ENCODE results near the gene ESRRB.

ESRRB gene

GRCh38 chr14:76375947-76376404 lies at the start of gene ESRRB:
Gene ESRRB, plus strand, starts transcription at chr14:76376137. Its CDS starts 265 bp downstream, at chr14:76376402.
- H3K4me3 ChIP-seq (ENCODE audit: low read length): peak within 1 kb of the TSS; percentile 15
- DNase-seq (ENCODE audit: low read depth): no peak
- TF ChIP-seq, protein P1, sequence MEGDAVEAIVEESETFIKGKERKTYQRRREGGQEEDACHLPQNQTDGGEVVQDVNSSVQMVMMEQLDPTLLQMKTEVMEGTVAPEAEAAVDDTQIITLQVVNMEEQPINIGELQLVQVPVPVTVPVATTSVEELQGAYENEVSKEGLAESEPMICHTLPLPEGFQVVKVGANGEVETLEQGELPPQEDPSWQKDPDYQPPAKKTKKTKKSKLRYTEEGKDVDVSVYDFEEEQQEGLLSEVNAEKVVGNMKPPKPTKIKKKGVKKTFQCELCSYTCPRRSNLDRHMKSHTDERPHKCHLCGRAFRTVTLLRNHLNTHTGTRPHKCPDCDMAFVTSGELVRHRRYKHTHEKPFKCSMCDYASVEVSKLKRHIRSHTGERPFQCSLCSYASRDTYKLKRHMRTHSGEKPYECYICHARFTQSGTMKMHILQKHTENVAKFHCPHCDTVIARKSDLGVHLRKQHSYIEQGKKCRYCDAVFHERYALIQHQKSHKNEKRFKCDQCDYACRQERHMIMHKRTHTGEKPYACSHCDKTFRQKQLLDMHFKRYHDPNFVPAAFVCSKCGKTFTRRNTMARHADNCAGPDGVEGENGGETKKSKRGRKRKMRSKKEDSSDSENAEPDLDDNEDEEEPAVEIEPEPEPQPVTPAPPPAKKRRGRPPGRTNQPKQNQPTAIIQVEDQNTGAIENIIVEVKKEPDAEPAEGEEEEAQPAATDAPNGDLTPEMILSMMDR (conservative IDR thresholded peaks at IDR 0.05; ENCODE audit: low read length): no peak

DNA sequence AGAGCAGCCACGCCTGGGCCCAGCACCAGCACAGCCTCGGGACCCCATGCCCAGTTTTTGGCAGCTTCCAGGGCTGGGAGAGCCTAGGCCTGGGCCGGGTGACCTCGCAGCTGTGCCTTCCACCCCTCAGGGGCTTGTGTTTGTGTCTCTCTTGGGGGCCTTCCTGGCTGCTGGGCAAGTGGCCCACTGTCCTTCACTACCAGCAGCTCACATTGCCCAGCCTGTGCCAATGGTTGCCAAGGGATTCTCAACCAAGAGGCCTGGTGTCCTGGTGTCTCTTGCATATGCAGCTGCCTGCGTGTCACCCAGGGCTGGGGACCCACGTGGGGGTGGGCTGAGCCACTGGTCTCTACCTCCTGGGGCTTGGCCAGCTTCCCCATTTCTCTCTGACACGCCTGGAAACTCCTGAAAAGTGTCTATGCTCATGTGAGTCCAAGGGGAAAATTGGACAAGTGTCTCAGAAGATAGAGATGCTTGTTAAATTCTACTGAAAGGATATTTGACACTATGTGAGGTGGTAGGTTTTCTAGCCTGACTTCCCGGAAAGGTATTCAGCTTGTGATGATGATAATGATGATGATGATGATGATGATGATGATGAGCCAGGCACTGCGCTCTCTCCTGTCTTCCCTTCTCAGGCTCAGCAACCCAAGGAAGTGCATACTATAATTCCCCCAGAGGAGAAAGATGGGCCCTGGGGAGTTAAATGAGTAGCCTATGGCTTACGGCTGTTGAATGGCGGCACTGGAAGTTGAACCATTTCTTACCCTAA lies 48.8 kb upstream of the ESRRB start:
- no peak for DNase-seq (ENCODE audit: low read depth)
- no peak overlapping the region for H3K4me3 ChIP-seq (ENCODE audit: low read length)
- TF ChIP-seq, protein P1 (conservative IDR thresholded peaks at IDR 0.05; ENCODE audit: low read length): no peak

DNA sequence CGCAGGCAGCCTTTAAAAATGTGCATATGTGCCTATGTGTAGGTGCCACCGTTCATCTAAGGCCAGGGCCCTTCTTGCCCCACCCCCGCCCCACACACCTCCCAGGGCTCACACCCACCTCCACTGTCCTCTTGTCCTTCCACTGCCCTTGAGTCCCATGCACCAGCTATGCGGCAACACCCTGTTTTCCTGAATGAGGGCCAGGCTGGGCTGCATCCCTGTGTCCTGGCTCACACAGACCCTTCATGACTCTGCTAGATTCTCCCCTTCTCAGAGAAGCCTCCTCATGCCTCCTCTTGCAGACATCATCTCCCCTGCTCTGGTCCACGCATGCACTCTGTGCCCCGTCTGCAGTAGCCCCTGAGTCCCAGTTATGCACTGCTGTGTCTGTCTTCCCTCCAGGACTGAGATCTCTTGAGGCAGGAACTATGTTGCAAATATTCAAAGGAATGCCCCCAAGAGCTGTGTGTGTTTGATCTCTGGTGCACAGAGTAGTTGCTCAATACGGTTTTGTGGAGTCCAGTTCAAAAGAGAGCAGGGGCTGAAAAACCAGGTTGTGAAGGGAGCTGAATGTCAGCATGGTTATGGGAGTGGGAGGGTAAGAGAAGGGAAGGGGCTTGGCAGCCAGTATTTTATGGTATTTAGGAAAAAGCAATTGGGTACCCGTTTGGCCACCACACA lies 47.3 kb upstream of the ESRRB start:
- DNase-seq (ENCODE audit: low read depth): no peak
- H3K4me3 ChIP-seq (ENCODE audit: low read length): no peak overlapping the region
- TF ChIP-seq, protein P1 (conservative IDR thresholded peaks at IDR 0.05; ENCODE audit: low read length): no peak

GRCh38 chr14:76329154-76329928 lies 46.6 kb upstream of the ESRRB start:
- no peak for DNase-seq (ENCODE audit: low read depth)
- TF ChIP-seq, protein P1 (conservative IDR thresholded peaks at IDR 0.05; ENCODE audit: low read length): no peak
- H3K4me3 ChIP-seq (ENCODE audit: low read length): no peak overlapping the region

DNA sequence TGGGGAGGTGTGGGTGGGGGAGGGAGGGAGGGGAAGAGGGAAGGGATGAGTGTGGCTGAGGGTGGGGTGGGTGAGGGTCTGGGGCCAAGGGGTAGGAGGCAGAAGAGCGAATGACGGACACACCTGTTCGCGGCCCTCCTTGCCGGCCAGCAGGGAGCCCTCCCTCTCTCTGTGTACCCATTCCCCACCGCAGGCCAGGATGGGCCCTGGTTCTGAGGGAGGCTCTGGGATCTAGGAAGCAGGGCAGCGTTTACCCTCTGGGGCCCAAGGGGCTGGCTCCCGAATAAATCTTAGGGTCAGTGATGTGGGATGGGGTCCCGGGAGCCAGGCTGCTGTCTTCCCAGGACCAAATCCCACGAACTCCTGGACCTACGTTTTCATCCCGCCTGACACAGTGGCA lies 46.0 kb upstream of the ESRRB start:
- no peak overlapping the region for H3K4me3 ChIP-seq (ENCODE audit: low read length)
- TF ChIP-seq, protein P1 (conservative IDR thresholded peaks at IDR 0.05; ENCODE audit: low read length): no peak
- no peak for DNase-seq (ENCODE audit: low read depth)

DNA sequence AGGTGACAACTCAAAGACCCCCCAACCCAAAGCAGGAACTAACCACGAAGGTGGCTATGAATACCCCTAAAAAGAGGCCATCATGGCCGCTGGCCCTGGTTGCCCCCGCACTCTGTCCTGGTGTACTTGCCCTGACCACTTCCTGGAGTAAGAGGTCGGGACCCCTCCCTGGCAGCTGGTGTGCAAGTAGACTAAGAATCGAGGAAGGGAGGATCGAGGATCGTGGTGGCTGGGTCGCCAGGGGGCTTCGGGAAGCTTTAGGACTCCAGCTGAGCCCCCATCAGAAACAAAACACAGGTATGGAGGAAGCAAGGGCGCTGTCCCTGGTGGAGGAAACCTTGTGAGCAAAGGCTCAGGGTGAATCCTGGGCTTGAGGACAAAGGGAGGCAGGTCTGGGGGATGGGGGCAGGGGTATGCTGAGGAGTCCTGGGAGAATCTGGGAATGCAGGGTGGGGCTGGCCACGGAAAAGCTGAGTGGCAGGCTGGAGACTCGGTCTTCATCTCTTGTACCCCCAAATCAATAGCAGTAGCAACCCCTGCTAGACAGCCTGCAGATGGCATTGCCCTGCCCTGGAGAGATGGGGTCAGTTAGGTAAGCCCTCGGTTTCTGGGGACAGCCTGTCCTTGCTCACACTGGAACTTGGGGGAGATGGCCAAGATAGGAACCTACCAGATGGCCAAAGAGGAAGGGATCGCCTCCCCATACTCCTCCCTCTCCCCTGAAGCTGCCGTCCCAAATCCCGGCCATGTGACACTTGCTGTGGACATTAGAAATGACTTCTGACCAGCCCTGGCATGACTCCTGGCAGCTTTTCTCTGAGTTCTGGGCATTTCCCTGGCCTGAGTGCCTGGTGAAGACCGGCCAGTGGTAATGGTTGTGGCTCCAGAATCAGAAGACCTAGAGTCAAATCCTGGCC lies 45.3 kb upstream of the ESRRB start:
- no peak for DNase-seq (ENCODE audit: low read depth)
- no peak overlapping the region for H3K4me3 ChIP-seq (ENCODE audit: low read length)
- TF ChIP-seq, protein P1 (conservative IDR thresholded peaks at IDR 0.05; ENCODE audit: low read length): no peak

Measured in AG10803 (cell line).